Measurements from ENCODE around the gene RPL26.

GRCh38 chr17:8430966-8431365 is 48.0 kb upstream of the RPL26 start:
- TF ChIP-seq POLR2AphosphoS5 (IDR thresholded peaks at IDR 0.05) (peak; percentile 84), POLR2A (IDR thresholded peaks at IDR 0.05) (no peak), EP300 (IDR thresholded peaks at IDR 0.05) (no peak)
- TF ChIP-seq, protein P1, sequence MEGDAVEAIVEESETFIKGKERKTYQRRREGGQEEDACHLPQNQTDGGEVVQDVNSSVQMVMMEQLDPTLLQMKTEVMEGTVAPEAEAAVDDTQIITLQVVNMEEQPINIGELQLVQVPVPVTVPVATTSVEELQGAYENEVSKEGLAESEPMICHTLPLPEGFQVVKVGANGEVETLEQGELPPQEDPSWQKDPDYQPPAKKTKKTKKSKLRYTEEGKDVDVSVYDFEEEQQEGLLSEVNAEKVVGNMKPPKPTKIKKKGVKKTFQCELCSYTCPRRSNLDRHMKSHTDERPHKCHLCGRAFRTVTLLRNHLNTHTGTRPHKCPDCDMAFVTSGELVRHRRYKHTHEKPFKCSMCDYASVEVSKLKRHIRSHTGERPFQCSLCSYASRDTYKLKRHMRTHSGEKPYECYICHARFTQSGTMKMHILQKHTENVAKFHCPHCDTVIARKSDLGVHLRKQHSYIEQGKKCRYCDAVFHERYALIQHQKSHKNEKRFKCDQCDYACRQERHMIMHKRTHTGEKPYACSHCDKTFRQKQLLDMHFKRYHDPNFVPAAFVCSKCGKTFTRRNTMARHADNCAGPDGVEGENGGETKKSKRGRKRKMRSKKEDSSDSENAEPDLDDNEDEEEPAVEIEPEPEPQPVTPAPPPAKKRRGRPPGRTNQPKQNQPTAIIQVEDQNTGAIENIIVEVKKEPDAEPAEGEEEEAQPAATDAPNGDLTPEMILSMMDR (IDR thresholded peaks at IDR 0.05) = no peak
